ENCODE measurements around the gene VILL.

The VILL gene

GRCh38 chr3:37990527-37990926 is at the start of gene VILL:
Gene VILL (plus strand): TSS chr3:37990786. CDS start chr3:37993673, 2,887 bp downstream.
- peak; percentile 82 for DNase-seq

DNA sequence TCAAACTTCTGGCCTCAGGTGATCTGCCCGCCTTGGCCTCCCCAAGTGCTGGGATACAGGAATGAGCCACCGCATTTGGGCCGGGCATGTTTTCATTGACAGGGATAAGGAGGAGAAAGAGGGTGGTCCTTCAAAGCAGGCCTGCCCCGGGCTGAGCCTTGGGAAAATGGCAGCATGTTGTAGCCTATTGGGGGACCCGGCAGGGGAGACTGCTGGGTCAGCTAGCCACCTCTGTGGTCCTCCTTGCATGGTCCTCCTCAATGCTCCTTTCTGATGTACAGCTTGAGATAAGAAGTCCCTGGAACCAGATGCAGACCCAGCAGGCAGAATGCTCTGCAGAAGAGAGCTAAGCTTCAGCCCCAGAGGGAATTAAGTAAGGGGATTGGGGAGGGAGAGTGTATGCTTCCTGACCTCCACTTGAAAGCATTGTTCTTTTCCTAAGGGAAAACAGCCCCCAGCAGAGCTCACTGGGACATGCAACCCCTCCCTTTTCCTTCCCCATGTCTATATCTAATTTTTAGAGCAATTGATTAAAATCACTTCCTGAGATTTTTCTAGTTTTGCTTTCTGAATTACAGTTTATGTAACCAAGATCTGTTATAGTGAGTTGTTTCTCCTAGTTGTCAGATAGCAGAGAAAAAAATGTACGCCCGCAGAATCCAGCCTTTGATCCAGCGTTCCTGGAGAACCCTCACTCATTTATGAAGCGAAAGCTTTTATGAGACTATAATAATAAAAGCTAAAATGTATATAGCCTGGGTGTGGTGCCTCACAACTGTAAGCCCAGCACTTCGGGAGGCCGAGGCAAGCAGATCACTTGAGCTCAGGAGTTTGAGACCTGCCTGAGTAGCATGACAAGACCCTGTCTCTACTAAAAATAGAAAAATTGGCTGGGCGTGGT is 48.7 kb upstream of the VILL start:
- no peak for DNase-seq

- DNase-seq, result no peak
These were observed 47.9 kb upstream of the VILL start for GRCh38 chr3:37942646-37943045.

- no peak for DNase-seq
These were observed 47.5 kb upstream of the VILL start for GRCh38 chr3:37943126-37943525.

DNA sequence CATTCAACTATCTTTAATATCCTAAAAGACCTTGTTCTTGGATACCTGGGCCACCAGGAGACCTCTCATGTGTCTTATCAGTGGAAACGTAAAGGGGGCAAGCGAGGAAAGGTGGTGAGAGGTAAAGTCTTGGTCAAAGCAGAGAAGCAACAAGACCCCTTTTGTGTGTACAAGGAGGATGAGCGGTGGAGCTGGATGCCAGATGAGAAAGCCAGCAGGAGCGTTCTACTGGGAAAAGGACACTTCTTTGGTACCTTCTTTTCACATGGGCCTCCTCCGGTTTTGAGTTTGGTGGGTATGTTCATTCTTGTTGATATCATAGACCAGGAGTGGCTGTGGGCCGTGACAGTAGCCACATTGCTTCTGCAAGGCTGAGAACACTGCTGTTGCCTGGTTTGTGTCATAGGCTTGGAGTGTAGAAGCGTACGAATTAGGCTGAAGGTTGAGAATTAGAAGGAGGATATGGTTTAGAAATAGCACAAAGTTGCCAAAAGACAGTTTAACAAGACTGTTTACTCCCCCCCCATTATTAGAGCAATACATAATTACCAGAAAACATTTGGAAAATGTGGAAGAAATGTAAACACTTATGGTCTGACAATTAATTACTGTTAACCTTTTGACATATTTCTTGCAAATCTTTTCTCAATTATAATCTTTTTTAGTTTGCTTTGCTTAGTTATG is 46.8 kb upstream of the VILL start:
- DNase-seq, result no peak

GRCh38 chr3:37944391-37944842 is 46.2 kb upstream of the VILL start:
- DNase-seq, result no peak

DNA sequence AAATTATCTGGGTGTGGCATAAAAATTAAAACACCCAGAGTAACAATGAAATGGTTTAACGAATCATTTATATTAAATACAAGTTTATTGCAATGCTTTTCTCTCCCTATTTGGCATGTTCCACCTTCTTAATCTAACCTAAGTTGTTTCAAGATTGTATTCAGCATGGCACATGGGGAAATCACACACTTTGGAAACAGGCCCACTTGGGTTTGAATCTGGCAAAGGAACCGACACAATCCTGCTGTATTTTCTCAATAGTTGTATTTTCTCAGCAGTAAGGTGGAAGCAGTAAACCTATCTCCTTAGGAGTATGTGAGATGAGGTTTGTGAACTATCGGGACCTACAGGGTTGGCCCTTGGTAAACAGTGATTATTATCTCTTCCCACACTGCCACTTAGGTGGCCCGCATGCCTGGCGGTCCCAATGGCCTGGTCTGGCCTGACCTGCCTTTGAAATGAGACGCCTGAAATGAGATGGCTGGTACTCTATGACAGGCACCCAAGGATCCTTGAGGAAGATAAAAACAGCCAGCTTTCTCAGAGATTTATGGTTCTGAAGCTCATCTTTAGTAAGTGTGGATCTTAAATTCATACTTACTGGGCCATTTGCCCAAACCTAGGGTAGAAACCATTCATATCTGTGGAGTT is 45.3 kb upstream of the VILL start:
- no peak for DNase-seq

- DNase-seq, result no peak
These were observed 44.6 kb upstream of the VILL start for GRCh38 chr3:37945807-37946530.

- DNase-seq, result no peak
These were observed 44.1 kb upstream of the VILL start for GRCh38 chr3:37946531-37946889.

DNA sequence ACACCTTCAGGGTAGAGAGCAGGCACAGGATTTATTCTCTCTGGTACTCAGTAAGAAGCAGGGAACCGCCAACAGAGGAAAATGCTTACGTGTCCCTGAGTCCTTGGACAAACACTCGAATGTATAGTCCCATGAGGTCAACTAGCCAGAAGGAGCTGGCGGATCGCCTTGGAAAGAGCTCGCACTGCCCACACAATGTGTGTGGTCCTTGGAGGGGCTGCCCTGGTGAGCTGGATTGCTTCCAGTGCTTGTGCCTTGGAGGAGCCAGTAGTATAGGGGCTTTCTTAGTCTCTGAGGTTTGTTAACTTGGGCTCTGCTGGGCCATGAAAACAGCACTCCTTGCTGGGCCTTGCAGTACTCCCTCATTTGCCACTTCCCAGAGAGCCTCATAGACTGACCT is 40.7 kb upstream of the VILL start:
- DNase-seq, result no peak

GRCh38 chr3:37952564-37952963 is 38.0 kb upstream of the VILL start:
- no peak for DNase-seq

DNA sequence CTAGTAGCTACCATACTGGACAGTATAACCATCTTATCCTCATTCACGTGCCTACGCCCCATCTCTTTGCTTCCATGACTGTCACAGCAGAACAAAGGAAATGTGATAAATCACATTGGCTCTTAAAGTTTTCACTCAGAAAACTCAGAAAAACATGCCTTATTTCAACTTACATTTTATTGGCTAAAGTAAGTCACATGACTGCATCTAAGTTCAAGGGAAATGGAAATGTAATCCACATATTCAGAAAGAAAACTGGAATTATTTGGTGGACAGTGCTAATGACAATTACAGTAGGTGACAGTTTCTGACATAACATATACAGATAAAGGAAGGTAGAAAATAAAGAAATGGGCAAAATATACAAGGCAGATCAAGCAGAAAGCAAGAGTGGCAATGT is 37.4 kb upstream of the VILL start:
- DNase-seq, result no peak

- no peak for DNase-seq
These were observed 36.7 kb upstream of the VILL start for GRCh38 chr3:37953707-37954394.

- DNase-seq, result no peak
These were observed 35.7 kb upstream of the VILL start for GRCh38 chr3:37954881-37955280.

- DNase-seq, result no peak
These were observed 34.5 kb upstream of the VILL start for GRCh38 chr3:37955918-37956707.

DNA sequence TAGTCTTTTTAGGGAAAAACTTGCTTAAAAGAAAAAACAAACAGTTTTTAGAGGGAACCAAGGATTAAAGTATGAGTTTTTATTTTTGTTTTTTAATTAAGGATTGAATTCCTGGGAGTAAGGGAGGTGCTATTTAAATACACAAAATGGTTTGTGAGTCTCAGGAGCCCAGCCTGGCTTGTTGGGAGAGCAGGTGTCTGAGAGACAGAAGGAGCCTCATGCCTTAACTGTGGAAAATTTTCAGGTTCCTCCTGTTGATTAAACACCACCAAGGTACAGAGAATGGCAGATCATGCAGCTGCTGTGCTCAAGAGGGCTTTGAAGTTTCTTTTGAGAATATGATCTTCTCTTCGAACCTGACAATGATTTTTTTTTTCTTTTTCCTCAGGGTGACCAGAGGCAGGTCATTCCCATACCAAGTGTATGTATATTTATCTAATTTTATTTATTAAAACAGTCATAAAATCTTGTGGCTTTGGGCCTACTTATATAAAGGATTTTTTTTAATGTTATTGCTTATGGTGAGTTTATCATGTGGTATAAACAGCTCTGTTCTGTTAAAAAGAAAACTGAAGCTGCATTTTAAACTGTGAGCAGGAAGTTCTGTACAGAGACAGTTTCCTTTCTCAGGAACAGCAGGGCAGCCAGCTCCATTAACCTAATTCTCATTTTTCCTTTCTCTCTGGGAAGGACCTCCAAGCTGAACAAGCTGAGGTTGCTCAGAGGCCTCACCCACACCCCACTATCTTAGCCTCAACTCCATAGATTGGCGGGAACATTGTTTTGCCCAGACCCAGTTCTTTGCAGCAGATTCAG is 33.7 kb upstream of the VILL start:
- no peak for DNase-seq

DNA sequence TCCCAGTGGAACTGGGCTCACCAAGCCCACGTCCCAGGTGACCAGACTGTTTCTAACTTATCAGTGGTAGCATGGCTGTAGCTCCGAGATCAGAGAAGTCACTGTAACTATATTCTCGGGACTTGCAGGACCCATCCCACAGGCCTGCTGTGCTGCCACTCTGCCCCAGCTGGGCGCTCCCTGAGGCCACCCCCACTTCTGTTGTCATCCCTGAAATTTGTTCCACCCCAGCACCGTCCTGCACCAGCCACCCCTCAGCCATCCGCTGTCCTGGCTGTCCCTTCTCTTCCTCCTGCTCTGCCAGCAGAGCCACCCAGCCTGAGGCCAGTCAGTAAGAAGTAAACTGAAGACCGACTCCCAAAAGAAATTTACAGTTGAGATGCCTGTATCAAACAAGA is 33.0 kb upstream of the VILL start:
- DNase-seq, result no peak

DNA sequence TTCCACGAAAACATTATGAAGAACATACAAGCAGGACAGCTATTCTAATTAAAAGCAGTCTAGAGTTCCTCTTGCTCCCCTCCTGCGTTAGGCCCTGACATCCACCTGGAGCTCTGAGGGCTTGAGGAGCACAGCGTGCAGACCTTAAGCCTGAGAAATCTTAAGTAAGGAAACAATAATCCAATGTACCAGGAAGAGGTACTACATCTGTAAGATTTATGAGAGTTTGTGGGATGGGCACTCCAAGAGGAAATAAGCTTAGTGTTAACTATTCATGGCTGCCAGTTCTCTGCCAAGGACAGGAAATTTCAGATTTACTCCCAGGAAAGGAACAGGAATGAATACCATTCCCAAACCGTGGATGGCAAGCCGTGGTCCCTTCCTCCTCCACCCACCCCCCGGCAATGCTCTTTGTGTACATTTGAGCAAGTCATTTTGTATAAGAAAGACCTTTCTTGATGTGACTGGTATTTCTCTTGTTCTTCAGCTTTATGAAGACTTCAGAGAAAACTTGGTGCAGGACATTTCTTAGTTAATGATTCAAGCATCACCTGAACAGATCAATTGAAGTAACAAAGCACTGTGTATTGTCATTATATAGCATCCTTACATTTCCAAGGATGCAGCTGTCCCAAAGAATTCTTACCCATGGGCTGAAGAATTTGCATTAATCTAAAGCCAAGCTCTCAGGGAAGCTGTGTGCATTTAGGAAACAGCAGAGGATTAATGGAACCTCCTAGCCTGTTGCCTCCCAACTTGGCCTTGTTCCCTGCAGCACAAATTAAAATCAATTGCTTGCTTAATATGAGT is 28.8 kb upstream of the VILL start:
- DNase-seq, result no peak

DNA sequence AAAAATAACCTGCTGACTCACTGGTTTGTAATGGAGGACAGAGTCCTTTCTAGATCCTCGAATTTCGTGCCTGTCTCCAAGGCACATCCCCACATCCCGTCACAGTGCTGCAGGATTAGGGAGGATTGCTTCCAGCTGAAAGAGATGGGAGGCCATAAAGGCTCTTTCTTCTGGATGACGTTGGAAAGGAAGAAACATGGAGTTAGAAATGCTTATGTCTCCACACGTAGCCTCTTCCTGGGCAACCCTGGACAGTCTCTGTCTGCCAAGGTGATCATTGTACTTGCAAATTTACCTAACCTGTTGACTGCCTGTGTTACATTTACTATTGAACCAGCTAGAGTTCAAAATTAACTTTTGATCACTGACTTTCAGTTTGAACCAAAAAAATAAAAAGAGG is 27.6 kb upstream of the VILL start:
- no peak for DNase-seq

DNA sequence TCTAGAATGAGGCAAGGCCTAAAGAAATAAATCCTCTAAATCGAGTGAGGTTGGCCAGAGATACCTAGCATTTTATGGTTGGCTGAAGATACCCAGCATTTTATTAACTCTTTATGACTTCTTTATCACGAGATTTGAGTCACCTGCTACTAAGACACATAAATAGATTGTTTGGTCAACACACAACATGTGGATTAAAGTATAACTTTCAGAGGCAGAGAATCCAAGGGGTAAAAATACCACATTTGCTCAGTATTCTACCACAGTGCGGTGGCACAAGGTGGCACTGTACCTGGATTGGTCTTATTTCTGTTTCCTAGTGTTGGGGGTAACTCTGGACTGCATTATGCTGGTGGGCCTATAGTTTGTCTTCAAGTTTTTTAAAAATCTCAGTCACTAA is 27.0 kb upstream of the VILL start:
- DNase-seq, result no peak

All from NCI-H69 (cell line).